Measurements from ENCODE around the gene BTAF1. TPM values are rescaled to one million over a fixed set of nuclear protein-coding genes. Genes with fewer than 3 reads are reported as not detected.

BTAF1 gene
- total and polyA plus RNA-seq, 12 donors = 7.8 to 55.5 (median 21.3) TPM

Small RNA genes within 50 kb of the gene (small RNA-seq; reads per million reads assigned to genes)
- gene AL359198.2 = 0 reads per million in 2 donors
- gene RF00402 = 0 reads per million in 2 donors

Other genes starting within 250 kb of the BTAF1 start
- 10 to 100 TPM; 29.5 to 53.3 (median 36.4) TPM for gene TNKS2, start 125.3 kb upstream of the BTAF1 start, total RNA-seq
- 10 to 100 TPM in 1 of 3 donors, 1 to 10 TPM in 2; 7.9 to 32.9 (median 8.2) TPM for gene TNKS2, start 125.3 kb upstream of the BTAF1 start, polyA plus RNA-seq
- gene FGFBP3, start 14.3 kb upstream of the BTAF1 start, total RNA-seq = 1 to 10 TPM in 5 of 9 donors, under 1 TPM in 4; 0.24 to 2.4 (median 1.1) TPM
- gene FGFBP3, start 14.3 kb upstream of the BTAF1 start, polyA plus RNA-seq = 1 to 10 TPM; 2.3 to 4.1 (median 3.5) TPM